ENCODE data around the gene EPB41L4A. TPM values are rescaled to one million over a fixed set of nuclear protein-coding genes. Genes with fewer than 3 reads are reported as not detected.

The EPB41L4A gene
- total RNA-seq, 2 donors from 2014 or later, result 7.0 to 16.2 TPM

DNA sequence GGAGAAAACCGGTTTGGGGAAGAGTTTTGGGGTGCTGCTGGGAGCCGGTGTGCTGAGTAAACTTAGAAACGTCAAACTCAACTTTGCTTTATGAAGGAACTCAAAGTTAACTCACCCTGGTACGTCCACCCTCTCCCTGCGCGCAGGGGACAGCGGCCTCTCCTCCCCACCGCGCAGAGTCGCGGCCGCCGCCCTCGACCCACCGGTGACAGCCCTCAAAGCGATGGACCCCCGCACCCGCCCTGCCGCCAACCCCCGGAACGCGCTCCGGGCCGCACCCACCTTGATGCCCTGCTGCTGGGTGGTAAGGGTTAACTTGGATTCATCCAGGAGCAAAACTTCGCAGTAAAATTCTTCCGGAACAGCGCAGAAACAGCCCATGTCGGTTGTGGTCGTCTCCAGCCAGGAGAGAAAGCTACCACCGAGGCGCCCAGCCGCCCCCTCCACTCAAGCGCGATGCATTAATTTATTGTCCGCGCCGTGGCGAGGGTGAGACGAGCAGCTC lies 366 bp downstream of the EPB41L4A start:
- peak overlapping the region; percentile 37 to 89 (median 83) for H3K27ac ChIP-seq
- no peaks in the 10 kb centered on the region for H3K27me3 ChIP-seq
- H3K36me3 ChIP-seq (replicated peaks in 1 of 2; ENCODE audit: insufficient read depth in 1 of 2, low read depth in 2 of 2), result no peaks in the 10 kb centered on the region
- TF ChIP-seq POLR2A (IDR thresholded peaks at IDR 0.05), result no peak
- TF ChIP-seq, protein P1, sequence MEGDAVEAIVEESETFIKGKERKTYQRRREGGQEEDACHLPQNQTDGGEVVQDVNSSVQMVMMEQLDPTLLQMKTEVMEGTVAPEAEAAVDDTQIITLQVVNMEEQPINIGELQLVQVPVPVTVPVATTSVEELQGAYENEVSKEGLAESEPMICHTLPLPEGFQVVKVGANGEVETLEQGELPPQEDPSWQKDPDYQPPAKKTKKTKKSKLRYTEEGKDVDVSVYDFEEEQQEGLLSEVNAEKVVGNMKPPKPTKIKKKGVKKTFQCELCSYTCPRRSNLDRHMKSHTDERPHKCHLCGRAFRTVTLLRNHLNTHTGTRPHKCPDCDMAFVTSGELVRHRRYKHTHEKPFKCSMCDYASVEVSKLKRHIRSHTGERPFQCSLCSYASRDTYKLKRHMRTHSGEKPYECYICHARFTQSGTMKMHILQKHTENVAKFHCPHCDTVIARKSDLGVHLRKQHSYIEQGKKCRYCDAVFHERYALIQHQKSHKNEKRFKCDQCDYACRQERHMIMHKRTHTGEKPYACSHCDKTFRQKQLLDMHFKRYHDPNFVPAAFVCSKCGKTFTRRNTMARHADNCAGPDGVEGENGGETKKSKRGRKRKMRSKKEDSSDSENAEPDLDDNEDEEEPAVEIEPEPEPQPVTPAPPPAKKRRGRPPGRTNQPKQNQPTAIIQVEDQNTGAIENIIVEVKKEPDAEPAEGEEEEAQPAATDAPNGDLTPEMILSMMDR (IDR thresholded peaks at IDR 0.05), result no peak
- peaks cover 18% of the 10 kb centered on the region for H3K4me1 ChIP-seq
- ATAC-seq, result peak; percentile 3
- H3K4me3 ChIP-seq, result peak overlapping the region; percentile 78 to 79
- intact Hi-C loops (cut with DNase I), result loop anchor here (10.0 kb wide), 1 partner anchor 204 kb away; no protein-coding TSS in a partner anchor
- H3K9me3 ChIP-seq, result no peaks in the 10 kb centered on the region
- peak in 1 of 4 donors; percentile 15 for DNase-seq
- 0 to 2% methylated on average over 16 to 31 of the region's 39 CpGs for WGBS, 2 donors

DNA sequence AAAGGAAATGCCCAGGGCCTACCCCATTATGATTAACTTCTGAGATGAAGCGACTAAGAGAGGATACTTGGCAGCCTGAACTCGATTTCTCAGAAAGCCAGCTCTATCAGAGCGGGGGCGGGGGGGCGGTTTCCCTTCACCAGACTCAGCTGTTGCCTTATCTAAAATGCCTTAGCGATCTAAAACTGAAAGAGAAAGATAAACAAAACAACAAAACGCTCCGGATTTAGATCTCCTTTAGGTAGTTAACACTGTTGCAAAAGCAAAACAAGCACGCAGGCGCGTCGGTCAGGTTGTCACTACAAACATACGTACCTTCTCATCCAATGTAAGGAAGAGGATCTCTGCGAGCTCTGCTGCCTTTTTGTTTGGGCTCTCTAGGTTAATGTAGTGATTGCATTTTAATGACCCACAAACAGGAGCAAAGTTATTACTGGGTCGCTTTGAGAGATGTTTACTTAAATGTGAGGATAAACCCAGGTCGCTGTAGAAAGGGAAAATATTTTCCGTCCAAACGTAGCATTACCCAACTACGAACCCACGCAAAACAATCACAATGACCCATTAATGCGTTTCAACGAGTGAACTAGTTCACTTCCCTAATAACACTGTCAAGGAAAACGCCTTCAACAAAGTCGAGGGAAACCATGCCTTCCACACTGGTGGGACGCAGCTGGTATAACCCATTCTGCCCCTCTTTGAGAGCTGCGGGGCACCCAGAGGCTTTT lies 982 bp downstream of the EPB41L4A start:
- intact Hi-C loops (cut with DNase I), result loop anchor here (10.0 kb wide), 1 partner anchor 203 kb away; no protein-coding TSS in a partner anchor
- 2% methylated on average over 26 of the region's 26 CpGs for WGBS, 2 donors
- TF ChIP-seq, protein P1 (IDR thresholded peaks at IDR 0.05), result no peak
- TF ChIP-seq POLR2A (IDR thresholded peaks at IDR 0.05), result peak in 1 of 3 donors; percentile 10

DNA sequence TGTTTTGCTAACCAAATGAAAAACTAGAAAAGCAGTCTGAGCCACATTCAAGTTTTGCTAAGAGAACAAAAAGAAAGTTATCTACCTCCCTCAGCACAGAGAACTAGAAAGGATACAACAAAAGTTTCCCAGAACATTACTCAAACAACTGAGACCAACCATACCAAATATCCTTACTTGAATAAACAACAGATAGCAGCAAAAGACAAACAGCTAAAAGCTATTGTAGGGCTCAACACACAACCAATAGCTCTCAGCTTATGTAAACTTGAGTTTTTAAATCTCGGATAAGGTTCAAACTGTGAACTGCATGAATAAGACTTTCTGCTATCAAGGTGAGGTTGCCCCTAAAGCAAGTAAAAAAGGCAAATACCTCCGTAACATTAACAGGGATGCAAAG lies 3.5 kb downstream of the EPB41L4A start:
- no peak overlapping the region for H3K4me3 ChIP-seq
- no peaks in the 10 kb centered on the region for H3K36me3 ChIP-seq (replicated peaks in 1 of 2; ENCODE audit: insufficient read depth in 1 of 2, low read depth in 2 of 2)
- TF ChIP-seq, protein P1 (IDR thresholded peaks at IDR 0.05), result no peak
- TF ChIP-seq POLR2A (IDR thresholded peaks at IDR 0.05), result no peak
- no peaks in the 10 kb centered on the region for H3K9me3 ChIP-seq
- H3K27ac ChIP-seq, result no peak overlapping the region
- intact Hi-C loops (cut with DNase I), result loop anchor here (10.0 kb wide), 1 partner anchor 201 kb away; no protein-coding TSS in a partner anchor
- WGBS, 2 donors, result 56 to 69% methylated on average over 2 of the region's 2 CpGs
- H3K27me3 ChIP-seq, result no peaks in the 10 kb centered on the region
- peaks cover 18% of the 10 kb centered on the region for H3K4me1 ChIP-seq
- DNase-seq (no peak), ATAC-seq (no peak)

More for the DNA sequence above, 982 bp downstream of the EPB41L4A start:
- Histone ChIP-seq H3K4me3 (peak overlapping the region; percentile 78 to 79), H3K36me3 (replicated peaks in 1 of 2; ENCODE audit: insufficient read depth in 1 of 2, low read depth in 2 of 2) (no peaks in the 10 kb centered on the region), H3K27ac (peak overlapping the region in 3 of 4 donors; percentile 83 to 89 (median 83)), H3K9me3 (no peaks in the 10 kb centered on the region), H3K27me3 (no peaks in the 10 kb centered on the region), H3K4me1 (peaks cover 18% of the 10 kb centered on the region)
- peak; percentile 13 to 52 (median 40) for DNase-seq
- no peak for ATAC-seq

DNA sequence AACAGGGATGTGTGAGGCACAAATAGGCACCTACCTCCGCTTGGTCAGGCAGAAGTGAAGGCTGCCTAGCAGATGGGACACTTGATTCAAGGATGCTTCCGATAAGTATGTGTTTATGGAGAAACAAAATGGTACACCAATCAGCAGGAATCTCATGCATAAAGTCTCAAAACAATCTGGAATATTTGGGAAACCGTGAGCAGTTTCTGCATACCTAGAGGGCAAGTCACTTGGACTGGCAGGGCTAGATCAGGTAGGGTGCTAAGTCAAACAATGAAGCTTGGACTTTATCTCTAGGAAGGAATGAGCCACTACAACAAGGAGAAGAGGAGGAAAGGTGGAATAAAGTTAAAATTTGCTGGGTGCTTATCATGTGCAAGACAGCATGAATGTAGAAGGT lies 5.5 kb downstream of the EPB41L4A start:
- ATAC-seq, result no peak
- intact Hi-C loops (cut with DNase I), result loop anchor here (10.0 kb wide), 1 partner anchor 199 kb away; no protein-coding TSS in a partner anchor

More for the DNA sequence above, 5.5 kb downstream of the EPB41L4A start:
- H3K4me1 ChIP-seq, result peaks cover 7% of the 10 kb centered on the region
- DNase-seq, result no peak
- TF ChIP-seq, protein P1 (IDR thresholded peaks at IDR 0.05), result no peak
- TF ChIP-seq POLR2A (IDR thresholded peaks at IDR 0.05), result no peak
- H3K27ac ChIP-seq, result no peak overlapping the region
- H3K4me3 ChIP-seq, result no peak overlapping the region
- H3K36me3 ChIP-seq (replicated peaks in 1 of 2; ENCODE audit: insufficient read depth in 1 of 2, low read depth in 2 of 2), result no peaks in the 10 kb centered on the region
- no peaks in the 10 kb centered on the region for H3K9me3 ChIP-seq
- WGBS, 2 donors, result 84 to 87% methylated on average over 3 of the region's 3 CpGs
- no peaks in the 10 kb centered on the region for H3K27me3 ChIP-seq

Measured in body of pancreas (tissue), 4 donors.